Choroid plexus epithelial cell (primary cell): ENCODE data around the gene MTF1.

Experiments used
- DNase-seq: peaks from one replicate; pipeline ENCODE4 v3.0.0-alpha.2; 2010; ENCODE audit warnings: low read depth
- H3K4me3 ChIP-seq: 2 replicates; pipeline ENCODE4 v1.5.1; 2011; ENCODE audit warnings: low read depth, mild to moderate bottlenecking, control low read depth, low read length, moderate library complexity
- TF ChIP-seq, protein P1 (sequence below): conservative IDR thresholded peaks from 2 replicates; pipeline ENCODE4 v1.5.1; 2011; ENCODE audit warnings: low read depth, mild to moderate bottlenecking, control low read depth, inconsistent platforms, low read length, moderate library complexity

The MTF1 gene

DNA sequence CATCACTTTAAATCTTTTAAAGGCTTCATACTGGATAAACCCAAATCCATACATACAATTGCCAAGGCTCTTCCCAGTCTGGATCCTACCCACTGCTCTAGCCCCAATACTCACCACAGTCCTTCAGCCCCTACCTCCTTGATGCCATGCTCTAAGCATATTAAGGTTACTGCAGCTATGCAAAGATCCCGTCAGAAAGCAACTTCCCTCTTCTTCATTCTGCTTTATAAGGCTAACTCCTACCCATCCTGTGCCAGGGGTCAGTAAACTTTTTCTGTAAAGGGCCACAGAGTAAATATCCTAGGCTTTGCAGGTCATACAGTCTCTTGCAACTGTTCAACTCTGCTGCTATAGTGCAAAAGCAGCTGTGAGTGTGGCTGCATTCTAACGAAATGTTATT lies 34.3 kb upstream of the MTF1 start:
- TF ChIP-seq, protein P1, sequence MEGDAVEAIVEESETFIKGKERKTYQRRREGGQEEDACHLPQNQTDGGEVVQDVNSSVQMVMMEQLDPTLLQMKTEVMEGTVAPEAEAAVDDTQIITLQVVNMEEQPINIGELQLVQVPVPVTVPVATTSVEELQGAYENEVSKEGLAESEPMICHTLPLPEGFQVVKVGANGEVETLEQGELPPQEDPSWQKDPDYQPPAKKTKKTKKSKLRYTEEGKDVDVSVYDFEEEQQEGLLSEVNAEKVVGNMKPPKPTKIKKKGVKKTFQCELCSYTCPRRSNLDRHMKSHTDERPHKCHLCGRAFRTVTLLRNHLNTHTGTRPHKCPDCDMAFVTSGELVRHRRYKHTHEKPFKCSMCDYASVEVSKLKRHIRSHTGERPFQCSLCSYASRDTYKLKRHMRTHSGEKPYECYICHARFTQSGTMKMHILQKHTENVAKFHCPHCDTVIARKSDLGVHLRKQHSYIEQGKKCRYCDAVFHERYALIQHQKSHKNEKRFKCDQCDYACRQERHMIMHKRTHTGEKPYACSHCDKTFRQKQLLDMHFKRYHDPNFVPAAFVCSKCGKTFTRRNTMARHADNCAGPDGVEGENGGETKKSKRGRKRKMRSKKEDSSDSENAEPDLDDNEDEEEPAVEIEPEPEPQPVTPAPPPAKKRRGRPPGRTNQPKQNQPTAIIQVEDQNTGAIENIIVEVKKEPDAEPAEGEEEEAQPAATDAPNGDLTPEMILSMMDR = no peak
- no peak overlapping the region for H3K4me3 ChIP-seq
- DNase-seq = no peak

DNA sequence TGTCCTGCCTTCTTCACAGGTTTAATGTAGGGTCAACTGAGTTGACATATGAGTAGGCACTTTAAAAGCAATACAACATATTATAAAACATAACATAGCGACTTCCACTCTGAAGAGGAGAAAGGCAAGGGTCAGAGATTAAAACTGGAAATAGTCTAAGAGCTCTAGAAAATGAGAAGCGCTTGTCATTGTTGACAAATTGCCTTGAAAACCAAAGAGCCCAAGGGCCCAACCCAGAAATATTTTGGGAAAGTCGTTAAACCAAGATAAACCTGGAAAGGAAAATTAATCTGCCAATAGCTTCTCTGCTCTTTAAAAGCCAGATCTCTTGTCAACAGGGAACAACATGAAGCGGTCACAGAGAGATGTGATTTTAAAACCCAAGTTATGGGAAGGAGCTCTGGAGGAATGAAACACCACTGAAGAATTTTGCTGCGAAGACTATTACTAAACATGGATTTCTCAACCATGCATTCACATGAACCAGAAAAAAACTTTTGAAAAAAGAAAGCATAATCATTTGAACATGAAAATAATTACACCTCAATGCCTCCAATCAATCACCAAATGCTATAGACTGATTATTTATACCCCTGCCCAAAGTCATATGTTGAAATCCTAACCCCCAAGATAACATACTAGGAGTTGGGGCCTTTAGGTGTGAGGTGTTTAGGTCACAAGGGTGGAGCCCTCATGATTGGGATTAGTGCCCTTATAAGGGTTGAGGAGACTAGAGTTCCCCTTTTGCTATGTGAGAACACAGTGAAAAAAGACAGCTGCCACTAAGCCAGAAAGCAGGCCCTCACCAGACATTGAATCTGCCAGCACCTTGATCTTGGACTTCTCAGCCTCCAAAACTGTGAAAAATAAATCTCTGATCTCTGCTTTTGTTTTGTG lies 33.0 kb upstream of the MTF1 start:
- TF ChIP-seq, protein P1 = no peak
- DNase-seq = peak; percentile 83
- no peak overlapping the region for H3K4me3 ChIP-seq

DNA sequence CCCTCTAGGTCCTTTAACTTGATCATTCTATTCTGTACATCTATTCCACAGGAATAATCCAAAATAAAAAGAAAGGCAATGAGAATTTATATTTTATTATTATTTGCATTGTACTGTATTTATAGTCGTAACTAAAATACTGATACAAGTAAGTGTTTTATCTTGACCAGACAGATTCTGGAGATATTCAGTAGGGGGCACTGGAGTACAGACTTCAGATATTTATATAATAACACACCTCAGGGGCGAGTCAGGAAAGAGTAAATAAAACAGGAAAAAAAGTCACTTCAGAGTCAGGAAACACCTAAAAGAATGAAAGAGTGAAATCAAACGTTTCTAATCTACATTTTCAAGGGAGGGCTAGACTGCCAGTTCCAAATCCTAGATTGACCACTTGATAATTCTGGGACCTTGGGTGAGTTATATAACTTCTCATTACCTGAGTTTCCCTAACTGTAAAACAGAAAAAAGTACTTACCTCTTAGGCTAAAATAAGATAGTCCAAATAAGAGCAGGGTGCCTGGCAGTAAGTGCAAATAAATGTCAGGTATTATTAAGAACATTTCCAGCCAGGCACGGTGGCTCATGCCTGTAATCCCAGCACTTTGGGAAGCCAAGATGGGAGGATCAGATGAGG lies 31.1 kb upstream of the MTF1 start:
- H3K4me3 ChIP-seq = no peak overlapping the region
- TF ChIP-seq, protein P1 = peak; percentile 53
- peak; percentile 74 for DNase-seq

DNA sequence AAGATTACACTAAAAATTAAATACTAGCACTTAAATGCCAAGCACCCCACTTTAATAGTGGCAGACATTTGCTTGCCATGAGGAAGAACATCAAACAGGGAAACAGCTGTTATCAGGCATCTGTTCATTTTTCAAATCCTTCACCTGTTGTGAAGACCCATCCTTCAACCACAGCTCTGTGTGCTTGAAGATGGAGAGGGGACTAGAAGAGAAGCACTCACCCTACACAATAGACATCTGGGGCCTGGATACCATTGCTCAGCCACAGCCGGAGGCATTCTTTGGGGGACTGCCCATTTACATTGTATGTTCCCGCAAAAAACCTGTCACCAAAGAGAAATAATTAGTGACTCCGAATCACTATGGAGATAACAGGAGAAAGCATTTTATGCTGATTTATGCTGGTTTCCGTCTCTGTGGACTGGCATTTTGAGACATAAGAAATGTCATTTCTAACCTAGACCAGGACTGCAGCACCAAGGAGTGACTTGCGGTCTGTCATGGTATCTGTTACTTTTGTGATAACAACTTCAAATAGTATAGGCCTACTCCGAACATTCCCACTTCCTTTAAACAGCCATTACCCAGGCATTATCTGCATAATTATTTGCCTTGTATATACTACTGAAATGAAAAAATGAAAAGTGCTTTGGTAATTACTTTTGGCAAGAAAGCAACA lies 28.8 kb upstream of the MTF1 start:
- no peak overlapping the region for H3K4me3 ChIP-seq
- TF ChIP-seq, protein P1 = no peak
- no peak for DNase-seq

DNA sequence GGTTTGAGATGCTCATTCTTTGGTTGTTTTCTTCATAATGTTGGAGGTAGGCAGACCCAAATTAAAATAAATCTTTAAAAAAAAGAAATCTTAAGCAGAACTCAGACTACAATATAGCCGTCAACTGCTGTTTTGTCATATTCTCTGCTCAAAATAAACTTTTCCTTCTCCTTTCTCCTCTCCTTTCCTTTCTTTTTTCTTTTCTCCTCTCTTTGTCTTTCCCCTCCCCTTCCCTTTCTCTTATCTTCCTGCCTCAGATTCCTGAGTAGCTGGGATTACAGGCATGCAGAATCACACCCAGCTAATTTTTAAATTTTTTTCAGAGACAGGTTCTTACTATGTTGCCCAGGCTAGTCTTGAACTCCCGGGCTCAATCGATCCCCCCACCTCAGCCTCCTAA lies 24.8 kb upstream of the MTF1 start:
- no peak for DNase-seq
- TF ChIP-seq, protein P1 = no peak
- H3K4me3 ChIP-seq = no peak overlapping the region

DNA sequence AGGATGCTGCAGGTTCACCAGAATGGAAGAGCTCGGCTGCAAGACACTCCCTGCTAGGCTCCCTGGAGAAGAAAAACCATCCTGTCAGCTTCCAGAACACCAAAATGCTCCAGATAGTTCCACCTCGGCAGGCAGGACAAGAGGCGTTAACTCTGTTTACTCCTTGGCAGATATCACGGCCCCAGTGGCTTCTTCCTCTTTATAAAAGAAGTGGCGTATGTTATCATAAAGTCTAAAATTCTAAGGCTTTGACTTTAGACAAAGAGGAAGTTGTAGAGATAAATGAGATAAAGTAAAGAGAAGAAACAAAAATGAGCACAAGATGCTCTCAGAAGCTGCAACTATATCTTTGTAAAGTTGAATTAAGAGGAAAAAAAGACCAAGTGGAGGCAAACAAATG lies 24.3 kb upstream of the MTF1 start:
- no peak for DNase-seq
- no peak overlapping the region for H3K4me3 ChIP-seq
- TF ChIP-seq, protein P1 = no peak
